ENCODE results near the gene CHST9.
"Not testable (repeated sequence)": the region's sequence is repeated elsewhere in the genome, so short reads cannot be mapped to it uniquely, and the experiment has no call there.

The CHST9 gene

GRCh38 chr18:27004056-27004829 lies 180.9 kb downstream of the CHST9 start:
- no peak for DNase-seq (ENCODE audit: low read depth)

GRCh38 chr18:26999797-27000196 lies 185.3 kb downstream of the CHST9 start:
- no peak for DNase-seq (ENCODE audit: low read depth)

- no peak for DNase-seq (ENCODE audit: low read depth)
These were observed 191.5 kb downstream of the CHST9 start for GRCh38 chr18:26993568-26993967.

GRCh38 chr18:26992926-26993325 lies 192.2 kb downstream of the CHST9 start:
- no peak for DNase-seq (ENCODE audit: low read depth)

GRCh38 chr18:26989842-26990241 lies 195.3 kb downstream of the CHST9 start:
- DNase-seq (ENCODE audit: low read depth) = no peak

- DNase-seq (ENCODE audit: low read depth) = no peak
These were observed 203.6 kb downstream of the CHST9 start for GRCh38 chr18:26981360-26982082.

- DNase-seq (ENCODE audit: low read depth) = no peak
These were observed 206.2 kb downstream of the CHST9 start for GRCh38 chr18:26978812-26979341.

GRCh38 chr18:26977781-26978180 lies 207.3 kb downstream of the CHST9 start:
- DNase-seq (ENCODE audit: low read depth) = no peak

GRCh38 chr18:26976206-26976605 lies 208.9 kb downstream of the CHST9 start:
- DNase-seq (ENCODE audit: low read depth) = no peak

GRCh38 chr18:26972549-26972948 lies 212.6 kb downstream of the CHST9 start:
- not testable (repeated sequence) for DNase-seq (ENCODE audit: low read depth)

- DNase-seq (ENCODE audit: low read depth) = no peak
These were observed 213.7 kb downstream of the CHST9 start for GRCh38 chr18:26971409-26971808.

- DNase-seq (ENCODE audit: low read depth) = no peak
These were observed 214.5 kb downstream of the CHST9 start for GRCh38 chr18:26970637-26971036.

GRCh38 chr18:26965206-26965605 lies 219.9 kb downstream of the CHST9 start:
- DNase-seq (ENCODE audit: low read depth) = no peak

- no peak for DNase-seq (ENCODE audit: low read depth)
These were observed 221.8 kb downstream of the CHST9 start for GRCh38 chr18:26963292-26963691.

- DNase-seq (ENCODE audit: low read depth) = no peak
These were observed 223.3 kb downstream of the CHST9 start for GRCh38 chr18:26961839-26962238.

- no peak for DNase-seq (ENCODE audit: low read depth)
These were observed 224.2 kb downstream of the CHST9 start for GRCh38 chr18:26960911-26961310.

GRCh38 chr18:26956863-26957262 lies 228.2 kb downstream of the CHST9 start:
- DNase-seq (ENCODE audit: low read depth) = no peak

GRCh38 chr18:26948703-26949102 lies 236.4 kb downstream of the CHST9 start:
- DNase-seq (ENCODE audit: low read depth) = no peak

- DNase-seq (ENCODE audit: low read depth) = no peak
These were observed 241.2 kb downstream of the CHST9 start for GRCh38 chr18:26943906-26944305.

- no peak for DNase-seq (ENCODE audit: low read depth)
These were observed 243.5 kb downstream of the CHST9 start for GRCh38 chr18:26941584-26941983.

GRCh38 chr18:26940744-26941398 lies 244.2 kb downstream of the CHST9 start:
- DNase-seq (ENCODE audit: low read depth) = no peak

- no peak for DNase-seq (ENCODE audit: low read depth)
These were observed 253.4 kb downstream of the CHST9 start for GRCh38 chr18:26931659-26932058.

- DNase-seq (ENCODE audit: low read depth) = no peak
These were observed 254.5 kb downstream of the CHST9 start for GRCh38 chr18:26930630-26931029.

Measured in activated T-helper 9 cell treated with anti-CD3 and anti-CD28 coated beads, Interleukin-2, amount 50 U/mL, for 16 hours (primary cell).